Measurements from ENCODE around the gene CATSPERD. TPM values are rescaled to one million over a fixed set of nuclear protein-coding genes. Genes with fewer than 3 reads are reported as not detected.

CATSPERD gene, protein sequence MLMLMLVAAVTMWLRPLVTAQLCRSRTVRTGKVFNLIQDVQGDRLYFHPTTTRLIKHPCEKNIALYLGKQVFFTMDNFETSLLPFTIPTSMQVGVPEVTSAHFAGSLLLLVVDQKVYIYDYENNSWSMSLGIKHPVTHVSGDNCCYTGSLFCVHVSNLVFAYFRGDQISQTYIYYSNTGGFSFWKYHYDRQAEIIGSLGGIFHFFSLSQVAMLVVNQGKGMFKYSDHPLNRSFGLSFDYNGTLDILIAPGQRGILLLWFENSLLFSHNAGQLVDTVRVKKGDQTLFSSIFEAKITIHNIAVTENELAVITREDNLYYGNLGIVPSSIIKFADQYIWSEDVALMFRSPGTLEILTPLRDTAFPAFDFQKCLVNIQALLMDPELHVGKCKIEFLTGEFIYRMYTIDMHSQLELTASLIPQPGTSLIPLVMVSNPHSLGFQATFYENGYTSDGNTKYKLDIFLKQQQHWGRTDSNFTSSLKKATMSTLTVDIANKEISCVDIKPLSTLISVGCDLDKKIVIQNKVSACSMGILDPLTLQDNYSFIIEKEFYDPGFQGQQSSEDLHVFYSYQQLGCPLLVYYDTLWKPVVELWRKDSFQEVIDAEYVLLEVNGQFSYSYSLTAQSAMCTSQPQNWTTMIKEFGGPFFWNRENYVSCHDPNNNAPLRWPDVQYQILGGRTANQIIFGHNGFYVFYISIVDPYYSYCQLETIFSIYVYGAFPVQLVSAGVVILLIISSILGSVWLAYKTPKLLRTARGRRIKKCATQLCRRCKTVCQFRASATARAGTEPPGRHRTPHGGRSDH
- total RNA-seq, result not detected

GRCh38 chr19:5719961-5720790 is at the start of gene CATSPERD, which contains the start of gene LONP1:
TSS of gene CATSPERD (plus strand) at chr19:5720637. CDS start at chr19:5720738, 101 bp downstream.
TSS of gene LONP1 (minus strand) at chr19:5720146. CDS start at chr19:5720132, 14 bp downstream.

DNA sequence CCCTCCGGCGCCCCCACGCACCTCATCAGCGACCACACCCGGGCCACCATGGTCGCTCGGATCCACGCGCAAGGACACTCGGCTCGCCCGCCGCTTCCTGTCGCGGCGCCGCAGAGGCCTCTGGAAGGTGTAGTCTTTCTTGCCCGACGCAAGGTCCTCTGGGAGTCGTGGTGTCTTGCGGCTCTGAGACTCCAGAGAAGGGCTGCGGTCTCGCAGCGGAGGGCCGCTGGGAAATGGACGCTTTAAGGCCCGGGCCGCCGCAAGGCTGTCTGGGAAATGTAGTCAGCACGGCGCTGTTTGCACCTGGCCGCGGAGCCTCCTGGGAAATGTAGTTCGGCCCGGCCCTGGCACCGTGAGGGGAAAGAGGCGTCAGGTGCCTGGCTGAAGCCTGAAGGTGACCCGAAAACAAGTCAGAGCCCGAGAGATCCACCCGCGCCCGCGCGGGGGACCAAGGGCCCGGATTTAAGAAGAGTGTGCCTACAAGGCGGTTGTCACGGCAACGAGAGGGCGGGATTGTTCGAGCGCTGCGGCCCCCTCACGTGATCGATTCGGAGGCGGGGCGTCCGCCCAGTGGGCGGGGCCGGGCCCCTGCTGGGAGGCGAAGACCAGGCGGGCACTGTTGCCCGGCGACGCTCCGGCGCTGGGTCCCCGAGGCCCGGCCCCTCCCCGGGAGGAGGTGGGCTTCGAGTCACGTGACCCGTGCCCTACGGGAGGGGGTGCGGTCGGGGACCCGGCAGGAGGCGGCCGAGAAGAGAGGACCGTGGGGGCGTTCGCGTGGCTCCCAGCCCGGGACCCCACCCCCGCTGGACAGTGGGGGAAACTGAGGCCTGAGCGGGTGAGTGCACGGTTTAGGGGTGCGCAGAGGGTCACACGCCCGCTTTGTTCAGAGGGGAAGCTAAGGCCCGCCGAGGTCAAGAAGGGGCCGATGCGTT is 39.7 kb upstream of the CATSPERD start, which contains the start of the genes HSD11B1L and MICOS13:
HSD11B1L (plus strand) TSS at position 591 of the 932 bp plus-strand sequence. CDS start 3,806 bp downstream, outside the sequence.
MICOS13 (minus strand) TSS at position 80 of the 932 bp plus-strand sequence; CDS start at position 50, 30 bp downstream.

GRCh38 chr19:5690125-5690954 is 30.1 kb upstream of the CATSPERD start, which contains the start of gene RPL36:
TSS of gene RPL36 (plus strand) at chr19:5690295. CDS start at chr19:5690508, 213 bp downstream.

GRCh38 chr19:5784581-5785147 is 64.2 kb downstream of the CATSPERD start, which contains the start of gene PRR22:
TSS of gene PRR22 (minus strand) at chr19:5784746. CDS start at chr19:5784660, 86 bp downstream.

GRCh38 chr19:5790559-5791520 is 70.4 kb downstream of the CATSPERD start, which contains the start of gene DUS3L:
TSS of gene DUS3L (minus strand) at chr19:5791163. CDS start at chr19:5791141, 22 bp downstream.

DNA sequence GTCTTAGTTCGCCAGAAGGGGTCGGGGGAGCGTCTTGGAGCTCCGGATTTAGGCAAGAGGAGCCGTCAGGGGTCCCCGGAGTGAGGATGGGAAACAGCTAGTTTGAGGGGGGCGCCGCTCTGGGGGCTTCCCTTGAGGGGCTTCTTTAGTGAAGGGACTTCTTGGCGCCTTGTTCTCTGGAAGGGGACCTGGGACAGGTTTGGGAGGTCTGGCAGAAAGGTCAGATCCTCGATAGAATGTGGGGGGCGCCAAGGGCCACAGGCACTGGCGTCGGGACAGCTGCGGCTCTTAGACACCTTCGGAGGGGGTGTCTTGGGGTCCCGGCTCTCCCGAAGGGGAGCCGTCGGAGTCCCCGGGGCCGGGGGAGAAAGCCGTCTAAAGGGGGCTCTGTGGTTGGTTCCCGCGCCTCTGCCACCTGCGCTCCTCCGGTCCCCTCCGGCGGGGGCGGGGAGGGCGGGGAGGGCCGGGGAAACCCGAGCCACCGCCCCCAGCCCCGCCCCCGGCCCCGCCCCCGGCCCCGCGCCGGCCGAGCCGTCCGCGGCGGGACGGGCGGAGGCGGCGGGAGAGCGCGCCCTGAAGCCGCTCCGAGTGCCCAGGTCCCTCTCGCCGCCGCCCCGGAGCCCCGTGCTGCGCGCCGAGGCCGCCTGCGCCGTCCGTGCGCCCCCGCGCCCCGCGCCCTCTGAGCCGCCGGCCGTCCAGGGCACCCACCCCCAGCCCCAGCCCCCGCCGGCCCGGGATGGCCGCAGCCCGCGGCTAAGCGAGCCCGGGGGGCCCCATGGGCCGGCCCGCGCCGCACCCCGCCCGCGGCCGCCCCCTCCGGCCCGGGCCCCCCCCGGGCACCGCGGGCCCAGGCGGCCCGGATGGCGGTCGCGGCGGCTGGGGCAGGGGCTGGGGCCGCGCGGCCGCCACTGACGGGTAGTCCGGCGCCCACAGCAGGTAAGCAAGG is 84.4 kb downstream of the CATSPERD start, which contains the start of gene NRTN:
NRTN (plus strand) TSS at position 552 of the 946 bp plus-strand sequence. CDS start 19,099 bp downstream, outside the sequence.

Other genes starting within 250 kb of the CATSPERD start
- 4.8 TPM for gene TINCR, start 152.7 kb upstream of the CATSPERD start, total RNA-seq
- gene SAFB2, start 97.9 kb upstream of the CATSPERD start, total RNA-seq, result 83.2 TPM
- gene SAFB, start 97.6 kb upstream of the CATSPERD start, total RNA-seq, result 177 TPM
- 16.9 TPM for gene MICOS13, start 40.1 kb upstream of the CATSPERD start, total RNA-seq
- 19.0 TPM for gene HSD11B1L, start 39.6 kb upstream of the CATSPERD start, total RNA-seq
- 161 TPM for gene RPL36, start 30.3 kb upstream of the CATSPERD start, total RNA-seq
- gene LONP1, start 491 bp upstream of the CATSPERD start, total RNA-seq, result 70.3 TPM
- gene PRR22, start 64.1 kb downstream of the CATSPERD start, total RNA-seq, result 0.38 TPM
- gene DUS3L, start 70.5 kb downstream of the CATSPERD start, total RNA-seq, result 32.4 TPM
- 3.7 TPM for gene NRTN, start 84.4 kb downstream of the CATSPERD start, total RNA-seq
- 0.22 TPM for gene FUT6, start 119.1 kb downstream of the CATSPERD start, total RNA-seq
- gene FUT3, start 130.8 kb downstream of the CATSPERD start, total RNA-seq, result 2.4 TPM
- not detected for gene FUT5, start 149.9 kb downstream of the CATSPERD start, total RNA-seq
- gene NDUFA11, start 183.2 kb downstream of the CATSPERD start, total RNA-seq, result 76.9 TPM
- 7.5 TPM for gene VMAC, start 184.2 kb downstream of the CATSPERD start, total RNA-seq
- gene CAPS, start 193.6 kb downstream of the CATSPERD start, total RNA-seq, result 11.2 TPM